PC-9 (cell line): ENCODE data around the gene CLTCL1. TPM values are rescaled to one million over a fixed set of nuclear protein-coding genes. Genes with fewer than 3 reads are reported as not detected.

Experiments used
- BruUV-seq: library from RNA; stranded (reverse); fragments of 400-500 nt; replicated peaks from 2 replicates; lab custom pipeline; 2021; lab: Mats Ljungman, UMichigan
- CTCF ChIA-PET: fragments of 300-600 bp; sonication (Branson Sonifier 250); formaldehyde crosslinking; loops from one replicate; lab custom pipeline; 2022; ENCODE audit warnings: antibody characterized with exemption; lab: Charles Lee
- POLR2A ChIA-PET: fragments of 300-600 bp; sonication (Branson Sonifier 250); formaldehyde crosslinking; loops from one replicate; lab custom pipeline; 2022; ENCODE audit warnings: antibody characterized with exemption; ENCODE audit not compliant: unreplicated experiment; lab: Charles Lee
- DNase-seq, 2 experiments: peaks; one replicate each; pipeline versions ENCODE4 v3.0.0 to v3.0.0-alpha.2; 2015 to 2022; ENCODE audit warnings: mixed read lengths in 1 of 2
- H2AFZ ChIP-seq: fragments of 200-600 bp; sonication (generic); 2 replicates; pipeline ENCODE4 v1.8.1; 2017; ENCODE audit warnings: antibody characterized with exemption
- H3F3A ChIP-seq: fragments of 200-600 bp; sonication (generic); 2 replicates; pipeline ENCODE4 v1.8.1; 2017; ENCODE audit warnings: antibody characterized with exemption, mild to moderate bottlenecking, low read depth; ENCODE audit not compliant: insufficient read depth
- H3K27ac ChIP-seq: fragments of 200-600 bp; sonication (generic); 2 replicates; pipeline ENCODE4 v1.6.1; 2016; ENCODE audit warnings: mixed run types
- H3K27me3 ChIP-seq: fragments of 200-600 bp; sonication (generic); 2 replicates; pipeline ENCODE4 v1.6.1; 2016; ENCODE audit warnings: low read depth, mixed run types; ENCODE audit not compliant: insufficient read depth
- H3K36me3 ChIP-seq: fragments of 200-600 bp; sonication (generic); 2 replicates; pipeline ENCODE4 v1.6.1; 2016; ENCODE audit warnings: low read depth, mixed run types
- H3K4me1 ChIP-seq: fragments of 200-600 bp; sonication (generic); replicated peaks from 2 replicates; pipeline ENCODE4 v1.6.1; 2016; ENCODE audit warnings: mixed run types; ENCODE audit not compliant: insufficient read depth
- H3K4me2 ChIP-seq: fragments of 200-600 bp; sonication (generic); 2 replicates; pipeline ENCODE4 v1.6.1; 2017; ENCODE audit warnings: mixed run types
- H3K4me3 ChIP-seq: fragments of 200-600 bp; sonication (generic); 2 replicates; pipeline ENCODE4 v1.6.1; 2016; ENCODE audit warnings: mixed run types
- H3K79me2 ChIP-seq: fragments of 200-600 bp; sonication (generic); 2 replicates; pipeline ENCODE4 v1.6.1; 2017; ENCODE audit warnings: low read depth, mixed run types
- H3K9me2 ChIP-seq: fragments of 200-600 bp; sonication (generic); 2 replicates; pipeline ENCODE4 v1.8.1; 2017; ENCODE audit warnings: mild to moderate bottlenecking; ENCODE audit not compliant: insufficient read depth
- H3K9me3 ChIP-seq: fragments of 200-600 bp; sonication (generic); 2 replicates; pipeline ENCODE4 v1.8.1; 2016; ENCODE audit warnings: low read depth; ENCODE audit not compliant: insufficient read depth
- H4K20me1 ChIP-seq: fragments of 200-600 bp; sonication (generic); 2 replicates; pipeline ENCODE4 v1.8.1; 2017; ENCODE audit not compliant: insufficient read depth
- CTCF ChIP-seq: fragments of 200-600 bp; sonication (generic); conservative IDR thresholded peaks from 2 replicates; pipeline ENCODE4 v1.6.1; 2017; ENCODE audit warnings: mixed run types, antibody characterized with exemption, mild to moderate bottlenecking, moderate library complexity
- EZH2 ChIP-seq: fragments of 200-600 bp; sonication (generic); IDR thresholded peaks from 2 replicates; pipeline ENCODE4 v1.8.0; 2017; ENCODE audit warnings: antibody characterized with exemption, low read depth
- intact Hi-C: fragments of 100-400 bp; cut with micrococcal nuclease; formaldehyde crosslinking; loops from one replicate; pipeline ENCODE4 v1.10.0; 2022; ENCODE audit not compliant: unreplicated experiment
- total RNA-seq: library from RNA; stranded (reverse); gene quantifications from 2 replicates; pipeline ENCODE4 v1.2.3, GENCODE V29; 2021

Gene CLTCL1
- total RNA-seq, 1 experiment from 2014 or later, result 7.2 TPM

- Histone ChIP-seq H3F3A (no peaks in the 10 kb centered on the region), H3K4me3 (no peak overlapping the region), H3K4me1 (no peaks in the 10 kb centered on the region), H3K36me3 (no peaks in the 10 kb centered on the region), H4K20me1 (no peaks in the 10 kb centered on the region), H3K9me2 (no peaks in the 10 kb centered on the region), H3K27me3 (no peaks in the 10 kb centered on the region), H2AFZ (no peak overlapping the region), H3K9me3 (no peaks in the 10 kb centered on the region), H3K79me2 (no peaks in the 10 kb centered on the region), H3K27ac (no peak overlapping the region), H3K4me2 (no peak overlapping the region)
- TF ChIP-seq CTCF (no peak), EZH2 (no peak)
- intact Hi-C loops, result no loop called here
- no TSS peak for BruUV-seq
- DNase-seq, result no peak
- ChIA-PET POLR2A (no interaction called here), CTCF (no interaction called here)
Observed at GRCh38 chr22:19233189-19233661, 58.3 kb downstream of the CLTCL1 start.

DNA sequence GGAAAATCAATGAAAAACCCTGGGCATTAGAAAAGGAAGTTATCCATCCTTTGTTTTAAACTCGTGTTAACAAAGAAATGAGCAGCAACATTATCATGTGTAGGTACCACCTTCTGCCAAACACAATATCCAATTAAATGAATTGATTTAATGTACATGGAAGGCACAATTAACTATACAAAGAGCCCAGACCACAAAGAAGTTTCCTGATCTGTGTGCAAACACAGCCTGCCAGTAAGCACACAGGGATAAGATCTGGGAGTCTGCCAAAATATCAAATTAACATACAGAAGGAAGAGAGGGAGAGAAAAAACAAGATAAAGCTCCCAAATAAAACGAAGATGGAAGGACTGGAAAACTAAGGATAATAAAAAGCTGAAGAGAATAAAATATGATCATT is 58.9 kb downstream of the CLTCL1 start:
- Histone ChIP-seq H3K9me3 (no peaks in the 10 kb centered on the region), H3K27ac (no peak overlapping the region), H4K20me1 (no peaks in the 10 kb centered on the region), H3K4me2 (no peak overlapping the region), H3K27me3 (no peaks in the 10 kb centered on the region), H3K9me2 (no peaks in the 10 kb centered on the region), H3K79me2 (no peaks in the 10 kb centered on the region), H3K4me3 (no peak overlapping the region), H2AFZ (no peak overlapping the region), H3K36me3 (no peaks in the 10 kb centered on the region), H3F3A (no peaks in the 10 kb centered on the region), H3K4me1 (no peaks in the 10 kb centered on the region)
- ChIA-PET CTCF (no interaction called here), POLR2A (no interaction called here)
- DNase-seq, result no peak
- no TSS peak for BruUV-seq
- TF ChIP-seq EZH2 (no peak), CTCF (no peak)
- intact Hi-C loops, result no loop called here

DNA sequence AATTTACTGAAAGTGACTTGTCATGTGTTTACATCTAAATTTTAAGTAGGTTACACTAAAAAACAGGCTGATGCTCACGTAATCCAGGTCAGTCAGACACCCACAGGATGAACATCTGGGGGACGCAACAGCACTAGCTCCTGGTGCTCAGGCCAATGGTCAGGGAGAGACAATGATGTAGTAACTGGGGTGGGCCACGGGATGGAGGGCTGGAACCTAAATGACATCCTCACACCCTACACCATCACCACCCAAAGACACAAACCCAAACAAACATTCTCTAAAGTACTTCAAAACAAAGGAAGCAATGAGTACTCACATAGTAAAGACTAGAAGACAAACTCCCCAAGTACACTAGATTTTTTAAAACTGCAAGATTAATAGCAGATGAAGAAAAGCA is 59.5 kb downstream of the CLTCL1 start:
- no TSS peak for BruUV-seq
- CTCF ChIA-PET, result interaction anchor here (0.5 kb wide), 1 partner anchor 26 kb away, joined by 6 read pairs; no protein-coding TSS in a partner anchor

More for the DNA sequence above, 59.5 kb downstream of the CLTCL1 start:
- no peak overlapping the region for H2AFZ ChIP-seq
- H3K9me2 ChIP-seq, result no peaks in the 10 kb centered on the region
- H3K4me3 ChIP-seq, result no peak overlapping the region
- no peaks in the 10 kb centered on the region for H3K36me3 ChIP-seq
- no peak overlapping the region for H3K27ac ChIP-seq
- TF ChIP-seq CTCF (no peak), EZH2 (no peak)
- POLR2A ChIA-PET, result no interaction called here
- no peak for DNase-seq
- H3K79me2 ChIP-seq, result no peaks in the 10 kb centered on the region
- no peaks in the 10 kb centered on the region for H3K27me3 ChIP-seq
- H3K4me1 ChIP-seq, result no peaks in the 10 kb centered on the region
- H3K4me2 ChIP-seq, result no peak overlapping the region
- no peaks in the 10 kb centered on the region for H3K9me3 ChIP-seq
- H3F3A ChIP-seq, result no peaks in the 10 kb centered on the region
- intact Hi-C loops, result no loop called here
- no peaks in the 10 kb centered on the region for H4K20me1 ChIP-seq
